ENCODE results near the gene LRP1B.
"Not testable (repeated sequence)": the region's sequence is repeated elsewhere in the genome, so short reads cannot be mapped to it uniquely, and the experiment has no call there.

Gene LRP1B

GRCh38 chr2:140481136-140481535 is 1649.7 kb downstream of the LRP1B start:
- no peak for DNase-seq

GRCh38 chr2:140473851-140474250 is 1657.0 kb downstream of the LRP1B start:
- no peak for DNase-seq

- no peak for DNase-seq
Measured at GRCh38 chr2:140472676-140473075, 1658.1 kb downstream of the LRP1B start.

- DNase-seq: no peak
Measured at GRCh38 chr2:140465301-140465700, 1665.5 kb downstream of the LRP1B start.

GRCh38 chr2:140462990-140463389 is 1667.8 kb downstream of the LRP1B start:
- DNase-seq: no peak

GRCh38 chr2:140457483-140457882 is 1673.3 kb downstream of the LRP1B start:
- no peak for DNase-seq

GRCh38 chr2:140455315-140455714 is 1675.5 kb downstream of the LRP1B start:
- no peak for DNase-seq

- DNase-seq: no peak
Measured at GRCh38 chr2:140454717-140455116, 1676.1 kb downstream of the LRP1B start.

- DNase-seq: no peak
Measured at GRCh38 chr2:140451324-140451723, 1679.5 kb downstream of the LRP1B start.

GRCh38 chr2:140442319-140442718 is 1688.5 kb downstream of the LRP1B start:
- DNase-seq: no peak

GRCh38 chr2:140440815-140441214 is 1690.0 kb downstream of the LRP1B start:
- no peak for DNase-seq

GRCh38 chr2:140436936-140437335 is 1693.9 kb downstream of the LRP1B start:
- DNase-seq: no peak

- not testable (repeated sequence) for DNase-seq
Measured at GRCh38 chr2:140427033-140427432, 1703.8 kb downstream of the LRP1B start.

- DNase-seq: no peak
Measured at GRCh38 chr2:140424471-140424870, 1706.3 kb downstream of the LRP1B start.

- DNase-seq: no peak
Measured at GRCh38 chr2:140422759-140423158, 1708.1 kb downstream of the LRP1B start.

- DNase-seq: no peak
Measured at GRCh38 chr2:140417504-140417903, 1713.3 kb downstream of the LRP1B start.

- DNase-seq: no peak
Measured at GRCh38 chr2:140416577-140416976, 1714.2 kb downstream of the LRP1B start.

- DNase-seq: not testable (repeated sequence)
Measured at GRCh38 chr2:140415035-140415434, 1715.8 kb downstream of the LRP1B start.

GRCh38 chr2:140410695-140411094 is 1720.1 kb downstream of the LRP1B start:
- no peak for DNase-seq

GRCh38 chr2:140401056-140401455 is 1729.8 kb downstream of the LRP1B start:
- no peak for DNase-seq

GRCh38 chr2:140392824-140393223 is 1738.0 kb downstream of the LRP1B start:
- no peak for DNase-seq

GRCh38 chr2:140384946-140385345 is 1745.9 kb downstream of the LRP1B start:
- DNase-seq: no peak

GRCh38 chr2:140383781-140384180 is 1747.0 kb downstream of the LRP1B start:
- DNase-seq: no peak

- DNase-seq: no peak
Measured at GRCh38 chr2:140376686-140377085, 1754.1 kb downstream of the LRP1B start.

GRCh38 chr2:140363131-140363530 is 1767.7 kb downstream of the LRP1B start:
- no peak for DNase-seq

- DNase-seq: no peak
Measured at GRCh38 chr2:140362361-140362760, 1768.5 kb downstream of the LRP1B start.

All from CD4-positive, alpha-beta T cell treated with Interleukin-1 beta for 1 hour (primary cell).